Measurements from ENCODE around the gene YPEL5.

- TF ChIP-seq CTCF (IDR thresholded peaks at IDR 0.05): no peak
- no peak for TF ChIP-seq POLR2AphosphoS5 (IDR thresholded peaks at IDR 0.05; ENCODE audit: low read depth, low read length)
- no peak for TF ChIP-seq SIN3A (IDR thresholded peaks at IDR 0.05; ENCODE audit: borderline replicate concordance, insufficient read depth, low read depth, low read length)
- no peak for TF ChIP-seq REST (IDR thresholded peaks at IDR 0.05; ENCODE audit: insufficient read depth in 1 of 2, low read depth in 2 of 2, low read length in 1 of 2)
Measured at GRCh38 chr2:30179536-30179935, 32.7 kb downstream of the YPEL5 start.

Measured in Panc1 (cell line).